ENCODE data around the gene ERGIC1. TPM values are rescaled to one million over a fixed set of nuclear protein-coding genes. Genes with fewer than 3 reads are reported as not detected.

The ERGIC1 gene
- total and polyA plus RNA-seq, 9 donors: 41.7 to 147 (median 92.3) TPM

DNA sequence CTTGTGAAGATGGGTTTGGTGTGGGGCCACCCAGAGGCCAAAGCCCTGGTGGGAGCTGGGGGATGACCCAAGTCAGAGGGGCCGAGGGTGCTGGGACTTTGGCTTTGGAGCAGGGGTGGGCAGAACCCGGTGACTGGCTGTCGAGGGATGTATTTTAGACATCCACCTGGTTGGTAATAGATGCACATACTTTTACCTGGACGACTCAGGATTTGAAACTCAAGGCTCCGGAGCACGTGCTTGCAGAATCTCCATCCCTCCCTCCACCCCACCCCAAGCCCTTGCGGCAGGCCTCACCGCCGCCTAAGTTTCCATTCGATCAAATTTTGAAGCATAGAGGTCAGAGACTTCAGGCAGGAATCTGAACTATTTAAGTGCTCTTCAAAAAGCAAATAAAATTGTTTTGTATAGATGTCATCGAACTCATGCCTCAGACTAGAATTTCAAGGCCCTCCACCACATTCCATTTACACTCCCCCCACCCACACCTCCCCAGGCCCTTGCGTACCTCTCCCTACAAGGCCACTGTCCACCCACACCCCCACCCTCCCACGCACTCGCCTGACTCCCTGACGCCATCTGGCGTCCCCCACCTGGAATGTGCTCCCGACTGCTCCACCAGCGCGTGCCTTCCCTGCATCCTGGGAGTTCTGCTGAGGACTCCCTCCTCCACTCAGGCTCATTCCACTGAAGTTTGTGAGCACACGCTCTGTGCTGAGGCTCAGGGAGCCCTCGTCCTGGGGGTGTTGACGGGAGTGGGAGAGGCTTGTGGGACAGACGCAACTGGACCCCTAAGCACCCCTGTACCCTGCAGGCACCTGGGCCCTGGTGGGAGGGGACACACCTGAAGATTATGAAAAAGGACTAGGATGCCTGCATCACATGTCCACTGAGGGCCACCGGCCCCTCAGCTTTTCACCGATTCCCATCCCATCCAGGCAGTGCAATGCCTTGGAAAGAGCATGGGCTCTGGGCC, 68.7 kb downstream of the ERGIC1 start:
- Histone ChIP-seq H3K4me3 (no peak overlapping the region), H3K27me3 (no peaks in the 10 kb centered on the region), H3K27ac (peak overlapping the region; percentile 75 to 79), H3K36me3 (no peaks in the 10 kb centered on the region), H3K9me3 (no peaks in the 10 kb centered on the region), H3K4me1 (ENCODE audit: insufficient read depth) (peaks cover 35% of the 10 kb centered on the region)
- peak; percentile 91 to 94 (median 93) for DNase-seq
- intact Hi-C loops (cut with DNase I): loop anchor here in 3 of 4 donors (2.0 to 5.0 kb wide), 4 partner anchors 105 to 135 kb away; partner anchors contain the start of gene DUSP1 (in 2 of the 3)
- TF ChIP-seq EP300 (IDR thresholded peaks at IDR 0.05) (peak; percentile 5), POLR2A (IDR thresholded peaks at IDR 0.05) (no peak)
- TF ChIP-seq, protein P1, sequence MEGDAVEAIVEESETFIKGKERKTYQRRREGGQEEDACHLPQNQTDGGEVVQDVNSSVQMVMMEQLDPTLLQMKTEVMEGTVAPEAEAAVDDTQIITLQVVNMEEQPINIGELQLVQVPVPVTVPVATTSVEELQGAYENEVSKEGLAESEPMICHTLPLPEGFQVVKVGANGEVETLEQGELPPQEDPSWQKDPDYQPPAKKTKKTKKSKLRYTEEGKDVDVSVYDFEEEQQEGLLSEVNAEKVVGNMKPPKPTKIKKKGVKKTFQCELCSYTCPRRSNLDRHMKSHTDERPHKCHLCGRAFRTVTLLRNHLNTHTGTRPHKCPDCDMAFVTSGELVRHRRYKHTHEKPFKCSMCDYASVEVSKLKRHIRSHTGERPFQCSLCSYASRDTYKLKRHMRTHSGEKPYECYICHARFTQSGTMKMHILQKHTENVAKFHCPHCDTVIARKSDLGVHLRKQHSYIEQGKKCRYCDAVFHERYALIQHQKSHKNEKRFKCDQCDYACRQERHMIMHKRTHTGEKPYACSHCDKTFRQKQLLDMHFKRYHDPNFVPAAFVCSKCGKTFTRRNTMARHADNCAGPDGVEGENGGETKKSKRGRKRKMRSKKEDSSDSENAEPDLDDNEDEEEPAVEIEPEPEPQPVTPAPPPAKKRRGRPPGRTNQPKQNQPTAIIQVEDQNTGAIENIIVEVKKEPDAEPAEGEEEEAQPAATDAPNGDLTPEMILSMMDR (IDR thresholded peaks at IDR 0.05): peak; percentile 23 to 75 (median 44)
- 12 to 24% (median 14%) methylated on average over 25 of the region's 25 CpGs for WGBS, 3 donors

DNA sequence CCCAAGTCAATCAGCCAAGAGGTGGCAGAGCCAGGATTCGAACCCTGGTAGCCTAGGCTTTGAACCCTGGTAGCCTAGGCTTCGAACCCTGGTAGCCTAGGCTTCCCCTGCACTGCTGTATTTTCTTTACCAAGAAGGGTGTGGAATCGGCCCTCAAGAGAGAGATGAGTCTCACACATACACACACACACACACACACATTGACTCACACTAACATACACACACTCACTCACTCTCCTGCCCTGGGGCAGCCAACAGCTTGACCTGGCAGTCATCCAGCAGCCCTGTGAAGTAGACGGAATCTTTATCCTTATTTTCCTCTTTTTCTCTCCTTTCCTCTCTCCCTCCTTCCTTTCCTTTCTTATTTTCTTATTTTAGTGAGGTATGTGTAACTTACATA, 69.7 kb downstream of the ERGIC1 start:
- Histone ChIP-seq H3K4me3 (no peak overlapping the region), H3K4me1 (ENCODE audit: insufficient read depth) (peaks cover 32% of the 10 kb centered on the region), H3K27ac (peak overlapping the region; percentile 75 to 79), H3K36me3 (no peaks in the 10 kb centered on the region), H3K27me3 (no peaks in the 10 kb centered on the region), H3K9me3 (no peaks in the 10 kb centered on the region)
- WGBS, 3 donors: 44 to 49% (median 47%) methylated on average over 4 of the region's 4 CpGs
- TF ChIP-seq POLR2A (IDR thresholded peaks at IDR 0.05): no peak
- TF ChIP-seq EP300 (IDR thresholded peaks at IDR 0.05): no peak
- TF ChIP-seq, protein P1 (IDR thresholded peaks at IDR 0.05): no peak
- intact Hi-C loops (cut with DNase I): loop anchor here in 3 of 4 donors (2.0 to 5.0 kb wide), 4 partner anchors 106 to 136 kb away; partner anchors contain the start of gene DUSP1 (in 2 of the 3)
- peak; percentile 71 to 82 (median 73) for DNase-seq

DNA sequence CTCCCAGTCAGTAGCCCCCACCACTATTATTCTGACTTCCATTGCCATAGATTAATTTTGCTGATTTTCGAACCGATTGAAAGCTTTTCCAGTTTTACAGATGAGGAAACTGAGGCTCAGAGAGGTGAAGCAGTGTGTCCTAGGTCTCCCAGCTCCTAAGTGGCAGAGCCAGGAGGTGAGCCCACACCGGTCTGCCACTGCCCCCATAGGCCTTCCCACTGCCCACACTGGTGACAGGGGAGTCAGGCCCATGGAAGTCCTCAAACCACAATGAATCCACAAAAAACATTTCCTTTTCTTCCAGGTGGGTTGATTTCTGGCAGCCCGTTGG, 70.2 kb downstream of the ERGIC1 start:
- Histone ChIP-seq H3K4me3 (no peak overlapping the region), H3K27me3 (no peaks in the 10 kb centered on the region), H3K9me3 (no peaks in the 10 kb centered on the region), H3K36me3 (no peaks in the 10 kb centered on the region), H3K4me1 (ENCODE audit: insufficient read depth) (peaks cover 32% of the 10 kb centered on the region), H3K27ac (peak overlapping the region; percentile 75 to 79)
- TF ChIP-seq, protein P1 (IDR thresholded peaks at IDR 0.05): no peak
- TF ChIP-seq POLR2A (IDR thresholded peaks at IDR 0.05): no peak
- TF ChIP-seq EP300 (IDR thresholded peaks at IDR 0.05): no peak
- intact Hi-C loops (cut with DNase I): loop anchor here in 2 of 4 donors (5.0 kb wide), 3 partner anchors 107 to 137 kb away; partner anchors contain the start of gene DUSP1 (in 1 of the 2)
- WGBS, 3 donors: 78 to 83% (median 82%) methylated on average over 4 of the region's 4 CpGs
- no peak for DNase-seq

DNA sequence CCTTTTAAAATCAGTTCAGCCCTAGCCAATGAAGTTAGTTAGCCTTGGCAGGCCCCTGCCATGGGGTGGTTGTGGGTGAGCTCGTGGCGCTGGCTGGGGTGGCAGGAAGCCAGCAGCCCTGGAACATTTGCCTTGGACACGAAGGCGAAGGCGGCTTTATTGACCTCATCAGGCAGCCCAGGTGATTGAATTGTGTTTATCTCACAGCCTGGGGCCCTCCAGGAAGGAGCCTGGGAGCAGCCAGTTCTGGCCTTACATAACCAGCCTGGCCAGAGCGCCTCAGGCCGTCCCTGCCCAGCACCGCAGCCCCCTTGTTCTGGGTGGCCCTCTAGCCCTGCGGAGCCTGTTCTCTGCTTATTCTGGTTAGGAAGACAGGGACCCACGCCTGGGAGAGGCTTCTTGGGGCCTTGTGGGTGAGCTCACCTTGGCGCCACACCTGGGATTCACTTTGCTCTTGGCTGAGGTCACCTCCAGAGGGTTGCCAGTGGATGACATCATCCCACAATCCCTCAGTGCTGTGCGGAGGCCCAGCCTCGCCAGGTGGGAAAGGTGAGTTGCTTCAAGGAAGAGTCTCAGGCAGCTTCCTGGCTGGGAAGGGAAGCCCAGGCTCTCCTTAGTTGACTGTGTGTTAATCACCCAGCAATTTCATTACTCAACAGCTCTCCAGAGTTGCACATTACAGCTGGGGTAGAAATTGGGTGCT, 70.7 kb downstream of the ERGIC1 start:
- H3K4me3 ChIP-seq: no peak overlapping the region
- H3K27ac ChIP-seq: peak overlapping the region; percentile 75 to 79
- TF ChIP-seq POLR2A (IDR thresholded peaks at IDR 0.05) (no peak), EP300 (IDR thresholded peaks at IDR 0.05) (no peak)
- peak; percentile 60 to 79 (median 62) for DNase-seq
- 74 to 83% (median 74%) methylated on average over 13 of the region's 13 CpGs for WGBS, 3 donors
- intact Hi-C loops (cut with DNase I): loop anchor here in 2 of 4 donors (5.0 kb wide), 3 partner anchors 107 to 137 kb away; partner anchors contain the start of gene DUSP1 (in 1 of the 2)
- H3K9me3 ChIP-seq: no peaks in the 10 kb centered on the region
- peaks cover 32% of the 10 kb centered on the region for H3K4me1 ChIP-seq (ENCODE audit: insufficient read depth)
- no peaks in the 10 kb centered on the region for H3K27me3 ChIP-seq
- H3K36me3 ChIP-seq: no peaks in the 10 kb centered on the region

All from ovary (tissue), 9 donors.